GM18868 (cell line): ENCODE results near the gene CYP2F1.
"Not testable (repeated sequence)": the region's sequence is repeated elsewhere in the genome, so short reads cannot be mapped to it uniquely, and the experiment has no call there.

Experiments
- ATAC-seq: cut with Tn5 transposase; IDR thresholded peaks from one replicate; pipeline ENCODE4 v1.9.1; 2021; ENCODE audit warnings: mild to moderate bottlenecking, moderate library complexity; ENCODE audit not compliant: unreplicated experiment

Gene CYP2F1, protein sequence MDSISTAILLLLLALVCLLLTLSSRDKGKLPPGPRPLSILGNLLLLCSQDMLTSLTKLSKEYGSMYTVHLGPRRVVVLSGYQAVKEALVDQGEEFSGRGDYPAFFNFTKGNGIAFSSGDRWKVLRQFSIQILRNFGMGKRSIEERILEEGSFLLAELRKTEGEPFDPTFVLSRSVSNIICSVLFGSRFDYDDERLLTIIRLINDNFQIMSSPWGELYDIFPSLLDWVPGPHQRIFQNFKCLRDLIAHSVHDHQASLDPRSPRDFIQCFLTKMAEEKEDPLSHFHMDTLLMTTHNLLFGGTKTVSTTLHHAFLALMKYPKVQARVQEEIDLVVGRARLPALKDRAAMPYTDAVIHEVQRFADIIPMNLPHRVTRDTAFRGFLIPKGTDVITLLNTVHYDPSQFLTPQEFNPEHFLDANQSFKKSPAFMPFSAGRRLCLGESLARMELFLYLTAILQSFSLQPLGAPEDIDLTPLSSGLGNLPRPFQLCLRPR

DNA sequence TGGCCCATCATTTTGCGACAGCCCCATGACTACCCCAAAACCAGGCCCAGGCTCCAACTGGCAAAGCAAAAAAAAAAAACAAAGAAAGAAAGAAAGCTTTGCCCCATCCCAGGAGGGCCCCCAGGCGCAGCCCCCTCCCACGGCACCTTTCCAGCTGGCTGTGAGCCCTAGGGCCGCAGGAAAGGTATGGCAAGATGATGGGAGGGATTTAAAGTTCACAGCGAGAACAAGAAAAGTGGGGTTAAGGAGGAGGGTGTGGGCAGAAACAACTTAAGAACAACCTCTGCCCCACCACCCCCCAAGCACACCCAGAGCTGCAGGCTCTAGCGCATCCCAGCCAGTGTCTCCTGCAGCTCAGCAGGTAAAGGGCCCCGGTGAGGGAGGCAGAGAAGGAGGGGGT lies at the start of gene CYP2F1:
Gene CYP2F1, plus strand, starts transcription at position 301 of the 400 bp plus-strand sequence. CDS start 1,757 bp downstream, outside the sequence.
- no peak for ATAC-seq

DNA sequence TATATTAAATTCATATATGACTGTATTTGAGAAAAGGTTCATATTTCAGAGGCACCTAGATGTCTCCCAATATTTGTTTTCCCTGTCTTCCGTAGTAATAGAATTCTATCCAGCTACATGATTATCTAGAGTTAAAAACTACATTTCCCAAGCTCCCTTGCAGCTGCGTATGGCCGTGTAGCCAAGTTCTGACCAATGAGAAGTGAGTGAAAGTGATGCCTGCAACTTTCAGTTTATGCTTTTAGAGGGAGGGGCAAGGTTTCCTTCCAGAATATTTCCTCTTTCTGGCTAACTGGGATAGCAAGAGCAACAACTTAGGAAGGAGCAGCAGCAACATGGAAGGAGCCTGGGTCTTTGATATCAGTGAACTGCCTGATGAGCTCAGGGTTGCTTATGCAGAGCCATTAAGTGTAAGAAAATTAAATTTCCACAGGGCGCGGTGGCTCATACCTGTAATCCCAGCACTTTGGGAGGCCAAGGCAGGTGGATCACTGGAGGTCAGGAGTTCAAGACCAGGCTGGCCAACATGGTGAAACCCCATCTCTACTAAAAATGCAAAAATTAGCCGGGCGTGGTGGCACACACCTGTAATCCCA lies 49.2 kb upstream of the CYP2F1 start:
- no peak for ATAC-seq

DNA sequence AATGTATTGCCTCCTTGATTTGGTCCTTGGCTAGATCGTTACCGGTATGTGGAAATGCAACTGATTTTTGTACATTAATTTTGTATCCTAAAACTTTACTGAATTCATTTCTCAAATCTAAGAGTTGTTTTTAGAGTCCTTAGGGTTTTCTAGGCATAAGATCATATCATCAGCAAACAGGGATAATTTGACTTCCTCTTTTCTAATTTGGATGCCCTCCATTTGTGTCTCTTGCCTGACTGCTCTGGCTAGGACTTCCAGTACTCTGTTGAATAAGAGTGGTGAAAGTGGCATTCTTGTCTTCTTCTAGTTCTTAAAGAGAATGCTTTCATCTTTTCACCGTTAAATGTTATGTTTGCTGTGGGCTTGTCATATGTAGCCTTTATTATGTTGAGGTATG lies 37.9 kb upstream of the CYP2F1 start:
- ATAC-seq, result no peak

DNA sequence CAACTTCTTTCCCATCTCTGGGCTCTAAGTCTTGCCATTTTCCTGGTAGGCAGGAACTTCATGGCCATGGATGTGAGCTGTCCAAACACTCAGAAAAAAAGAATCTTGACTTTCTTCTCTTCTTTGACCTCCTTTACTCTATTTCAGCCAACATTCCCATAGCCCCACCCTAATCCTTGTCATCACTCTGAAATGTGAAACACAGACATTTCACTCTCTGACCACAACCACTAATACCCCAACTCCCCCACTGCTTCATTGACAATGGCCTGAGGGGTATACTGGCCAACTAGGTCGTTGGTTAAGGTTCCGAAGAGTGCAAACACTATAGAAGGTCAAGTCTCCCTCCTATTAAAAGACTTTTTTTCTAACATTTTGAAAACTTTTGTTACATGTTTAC lies 30.7 kb upstream of the CYP2F1 start:
- ATAC-seq, result no peak

DNA sequence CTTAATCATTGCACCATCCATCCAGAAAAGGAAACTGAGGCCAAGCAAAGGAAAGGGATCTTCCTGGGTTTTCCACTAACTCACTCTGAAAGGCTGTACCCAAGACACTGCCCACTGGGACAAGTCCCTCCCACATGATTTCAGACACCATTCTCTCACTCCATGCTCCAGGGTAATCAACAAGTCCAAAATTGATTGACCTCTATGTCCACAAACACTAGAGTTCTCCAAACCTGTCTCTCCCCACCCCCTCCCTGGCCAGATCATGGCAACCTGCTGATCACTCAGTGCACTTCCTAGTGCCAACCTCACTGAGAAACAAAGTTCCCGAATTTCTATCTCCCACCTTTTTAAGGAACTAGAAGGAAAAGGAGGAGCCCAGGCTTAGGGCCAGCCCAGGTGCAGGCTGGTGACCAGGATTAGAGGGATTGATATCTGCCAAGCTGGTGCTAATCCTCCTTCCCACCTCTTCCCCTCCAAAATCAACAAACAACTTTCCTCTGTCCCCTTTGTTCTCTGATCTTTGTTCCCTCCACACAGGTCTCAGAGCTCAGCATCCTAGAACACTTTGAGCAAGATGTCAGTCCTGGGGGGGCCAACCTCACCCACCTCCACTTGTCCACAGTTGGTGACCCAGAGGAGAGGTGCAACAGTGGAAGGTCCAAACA lies 28.4 kb upstream of the CYP2F1 start:
- ATAC-seq, result no peak

DNA sequence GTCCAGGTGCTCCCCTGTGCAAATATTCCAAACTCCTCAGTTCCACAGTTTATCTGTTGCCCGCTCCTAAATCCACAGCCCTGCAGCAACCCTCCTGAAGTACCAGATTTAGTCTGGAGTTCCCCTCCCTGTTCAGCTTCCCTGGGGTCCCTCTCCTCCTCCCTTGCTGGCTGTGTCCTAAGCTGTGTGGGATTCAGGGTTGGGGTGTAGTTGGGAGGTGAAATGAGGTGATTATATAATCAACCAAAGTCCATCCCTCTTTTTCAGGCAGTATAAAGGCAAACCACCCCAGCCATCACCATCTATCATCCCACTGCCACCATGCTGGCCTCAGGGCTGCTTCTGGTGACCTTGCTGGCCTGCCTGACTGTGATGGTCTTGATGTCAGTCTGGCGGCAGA lies 26.1 kb upstream of the CYP2F1 start, which contains the start of gene CYP2A13:
Gene CYP2A13, plus strand, starts transcription at position 301 of the 400 bp plus-strand sequence. Its CDS starts 21 bp downstream, at position 322.
- ATAC-seq, result no peak

DNA sequence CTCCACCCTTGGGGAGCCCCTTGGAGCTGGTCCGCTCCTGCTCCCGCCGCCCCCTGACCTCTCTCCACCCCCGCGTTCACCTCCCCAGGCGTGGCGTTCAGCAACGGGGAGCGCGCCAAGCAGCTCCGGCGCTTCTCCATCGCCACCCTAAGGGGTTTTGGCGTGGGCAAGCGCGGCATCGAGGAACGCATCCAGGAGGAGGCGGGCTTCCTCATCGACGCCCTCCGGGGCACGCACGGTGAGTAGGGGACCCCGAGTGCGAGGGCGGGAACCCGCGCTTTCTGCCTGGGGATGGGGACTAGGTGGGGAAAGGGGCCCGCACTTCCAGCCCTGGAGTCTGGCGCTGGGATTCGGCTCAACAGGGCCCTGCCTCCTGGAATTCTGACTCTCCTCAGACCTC lies 24.3 kb upstream of the CYP2F1 start:
- ATAC-seq, result no peak

DNA sequence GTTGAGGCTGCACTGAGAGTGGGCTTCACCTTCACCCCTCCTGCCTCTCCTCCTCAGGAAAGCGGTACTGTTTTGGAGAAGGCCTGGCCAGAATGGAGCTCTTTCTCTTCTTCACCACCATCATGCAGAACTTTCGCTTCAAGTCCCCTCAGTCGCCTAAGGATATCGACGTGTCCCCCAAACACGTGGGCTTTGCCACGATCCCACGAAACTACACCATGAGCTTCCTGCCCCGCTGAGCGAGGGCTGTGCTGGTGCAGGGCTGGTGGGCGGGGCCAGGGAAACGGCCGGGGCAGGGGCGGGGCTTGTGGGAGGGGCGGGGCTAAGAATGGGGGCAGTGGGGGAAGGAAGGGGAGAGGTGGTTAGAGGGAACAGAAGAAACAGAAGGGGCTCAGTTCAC lies 18.5 kb upstream of the CYP2F1 start:
- ATAC-seq, result no peak

DNA sequence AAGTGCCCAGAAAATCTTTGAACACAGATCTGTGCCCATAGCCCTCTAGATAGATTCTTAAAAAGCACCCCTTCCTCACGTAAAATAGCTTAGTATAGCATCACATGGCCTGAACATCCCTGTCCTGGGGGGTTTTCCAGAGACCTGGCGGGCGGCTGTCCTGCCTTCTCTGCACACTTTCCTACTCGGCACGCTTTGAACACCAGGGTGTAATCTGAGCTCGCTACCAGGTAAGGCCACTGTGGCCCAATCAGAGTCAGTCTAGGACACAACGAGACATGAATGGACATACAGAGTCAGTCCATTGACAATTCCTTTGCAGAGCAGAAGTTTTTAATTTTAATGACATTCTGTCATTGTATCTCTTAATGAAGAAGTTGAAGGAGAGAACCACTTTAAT lies 17.9 kb upstream of the CYP2F1 start:
- no peak for ATAC-seq

DNA sequence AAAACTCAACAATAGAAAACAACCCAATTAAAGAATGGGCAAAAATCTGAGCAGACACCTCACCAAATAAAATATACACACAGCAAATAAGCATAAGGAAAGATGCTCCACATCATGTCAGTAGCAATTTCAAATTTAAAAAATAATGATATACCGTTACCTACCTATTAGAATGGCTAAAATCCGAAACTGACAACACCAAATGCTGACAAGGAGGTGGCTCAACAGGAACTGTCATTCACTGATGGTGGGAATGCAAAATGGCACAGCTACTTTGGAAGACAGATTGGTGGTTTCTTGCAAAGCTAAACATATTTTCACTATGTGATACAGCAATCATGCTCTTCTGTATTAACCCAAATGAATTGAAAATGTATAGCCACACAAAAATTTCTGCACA lies 16.9 kb upstream of the CYP2F1 start:
- ATAC-seq, result no peak

DNA sequence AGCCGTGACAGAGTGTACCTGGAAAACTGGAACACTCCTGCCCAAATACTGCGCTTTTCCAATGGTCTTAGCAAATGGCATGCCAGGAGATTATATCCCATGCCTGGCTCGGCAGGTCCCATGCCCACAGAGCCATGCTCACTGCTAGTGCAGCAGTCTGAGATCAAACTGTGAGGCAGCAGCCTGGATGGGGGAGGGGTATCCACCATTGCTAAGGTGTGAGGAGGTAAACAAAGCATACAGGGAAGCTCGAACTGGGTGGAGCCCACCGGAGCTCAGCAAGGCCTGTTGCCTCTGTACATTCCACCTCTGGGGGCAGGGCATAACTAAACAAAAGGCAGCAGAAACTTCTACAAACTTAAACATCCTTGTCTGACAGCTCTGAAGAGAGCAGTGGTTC lies 15.5 kb upstream of the CYP2F1 start:
- ATAC-seq, result no peak

DNA sequence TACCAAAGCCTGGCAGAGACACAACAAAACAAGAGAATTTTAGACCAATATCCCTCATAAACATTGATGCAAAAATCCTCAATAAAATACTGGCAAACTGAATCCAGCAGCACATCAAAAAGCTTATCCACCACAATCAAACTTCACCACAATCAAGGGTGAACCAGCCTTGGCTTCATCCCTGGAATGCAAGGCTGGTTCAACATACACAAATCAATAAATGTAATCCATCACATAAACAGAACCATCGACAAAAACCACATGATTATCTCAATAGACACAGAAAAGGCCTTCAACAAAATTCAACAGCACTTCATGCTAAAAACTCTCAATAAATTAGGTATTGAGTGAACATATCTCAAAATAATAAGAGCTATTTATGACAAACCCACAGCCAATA lies 12.0 kb upstream of the CYP2F1 start:
- not testable (repeated sequence) for ATAC-seq

DNA sequence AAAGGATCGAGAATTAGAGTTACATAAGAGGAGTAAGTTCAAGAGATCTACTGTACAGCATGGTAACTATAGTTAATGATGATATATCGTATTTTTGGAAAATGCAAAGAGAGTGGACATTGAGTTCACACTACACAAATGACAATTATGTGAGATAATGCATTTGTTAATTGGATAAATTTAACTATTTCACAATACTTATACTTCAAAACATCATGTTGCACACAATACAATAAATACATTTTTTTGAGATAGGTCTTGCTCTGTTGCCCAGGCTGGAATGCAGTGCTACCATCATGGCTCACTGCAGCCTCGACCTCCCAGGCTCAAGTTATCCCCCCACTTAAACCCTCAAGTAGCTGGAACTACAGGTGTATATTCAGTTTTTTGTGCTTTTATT lies 8.1 kb upstream of the CYP2F1 start:
- ATAC-seq, result no peak

DNA sequence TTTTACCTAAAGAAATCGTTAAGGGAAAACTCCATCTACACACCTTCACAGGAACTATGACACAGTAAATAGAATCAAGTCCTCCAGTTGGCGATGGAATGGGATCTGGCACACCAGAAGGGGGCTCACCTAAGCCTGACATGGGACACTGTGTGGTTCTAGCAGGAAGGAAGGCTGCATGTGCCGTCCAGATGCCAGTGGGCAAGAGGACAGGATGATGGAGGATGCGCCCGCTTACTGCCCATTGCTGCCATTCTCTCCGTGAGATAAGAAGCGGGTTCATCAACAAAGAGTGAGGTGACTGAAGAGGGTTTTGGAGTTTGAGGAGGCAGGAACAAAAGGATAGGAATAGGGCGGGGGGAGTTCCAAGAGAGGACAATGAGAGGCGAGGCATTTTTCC lies 2.9 kb upstream of the CYP2F1 start:
- ATAC-seq, result no peak

DNA sequence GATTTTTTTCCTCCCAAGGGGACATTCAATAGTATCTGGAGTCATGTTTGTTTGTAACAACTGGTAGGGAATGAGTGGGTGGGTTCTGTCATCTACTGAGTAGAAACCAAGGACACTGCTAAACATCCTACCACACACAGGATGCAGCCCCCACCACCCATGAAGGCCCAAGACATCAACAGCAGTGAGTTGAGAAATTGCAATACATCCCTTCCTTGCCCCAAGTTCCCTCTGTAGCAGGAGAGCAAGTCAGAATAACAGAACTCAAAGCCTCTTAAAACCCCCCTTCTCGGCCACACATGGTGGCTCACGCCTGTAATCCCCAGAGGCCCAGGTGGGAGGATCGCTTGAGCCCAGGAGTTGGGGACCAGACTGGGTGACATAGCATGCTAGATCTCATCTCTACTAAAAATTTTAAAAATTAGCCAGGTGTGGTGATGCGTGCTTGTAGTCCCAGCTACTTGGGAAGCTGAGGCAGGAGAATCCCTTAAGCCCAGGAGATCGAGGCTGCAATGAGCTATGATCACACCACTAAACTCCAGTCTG lies 2.4 kb upstream of the CYP2F1 start:
- no peak for ATAC-seq

DNA sequence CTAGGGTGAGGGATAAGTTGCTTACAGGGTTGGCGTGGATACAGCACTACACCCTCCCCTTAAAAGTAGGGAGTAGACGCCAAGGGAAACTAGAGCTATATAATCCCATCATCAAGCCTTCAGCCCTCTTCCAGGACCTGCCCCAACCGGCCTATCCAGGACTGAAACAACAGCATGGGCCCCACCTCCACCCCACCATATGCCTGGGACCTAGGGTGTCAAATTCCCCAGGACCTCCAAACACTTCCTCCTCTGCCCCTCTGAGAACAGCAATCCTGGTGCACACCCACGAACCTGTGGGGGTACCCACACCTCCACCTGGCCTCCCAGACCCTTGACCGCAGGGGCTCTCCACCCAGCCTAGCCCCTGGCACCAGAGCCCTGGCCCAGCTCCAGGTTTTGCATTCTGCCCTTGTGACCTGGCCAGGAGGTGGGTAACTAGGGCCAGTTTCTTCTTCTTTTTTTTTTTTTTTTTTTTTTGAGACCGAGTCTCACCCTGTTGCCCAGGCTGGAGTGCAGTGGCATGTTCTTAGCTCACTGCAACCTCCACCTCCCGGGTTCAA lies 1.4 kb upstream of the CYP2F1 start:
- ATAC-seq, result no peak

DNA sequence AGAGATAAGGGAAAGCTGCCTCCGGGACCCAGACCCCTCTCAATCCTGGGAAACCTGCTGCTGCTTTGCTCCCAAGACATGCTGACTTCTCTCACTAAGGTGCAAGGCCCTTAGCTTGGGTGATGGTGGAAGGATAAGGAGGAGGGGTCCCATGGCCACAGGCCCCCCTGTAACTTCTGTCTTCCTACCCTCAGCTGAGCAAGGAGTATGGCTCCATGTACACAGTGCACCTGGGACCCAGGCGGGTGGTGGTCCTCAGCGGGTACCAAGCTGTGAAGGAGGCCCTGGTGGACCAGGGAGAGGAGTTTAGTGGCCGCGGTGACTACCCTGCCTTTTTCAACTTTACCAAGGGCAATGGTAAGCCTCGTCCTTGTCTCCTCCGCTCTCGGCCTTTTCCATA lies 2.0 kb downstream of the CYP2F1 start:
- no peak for ATAC-seq

DNA sequence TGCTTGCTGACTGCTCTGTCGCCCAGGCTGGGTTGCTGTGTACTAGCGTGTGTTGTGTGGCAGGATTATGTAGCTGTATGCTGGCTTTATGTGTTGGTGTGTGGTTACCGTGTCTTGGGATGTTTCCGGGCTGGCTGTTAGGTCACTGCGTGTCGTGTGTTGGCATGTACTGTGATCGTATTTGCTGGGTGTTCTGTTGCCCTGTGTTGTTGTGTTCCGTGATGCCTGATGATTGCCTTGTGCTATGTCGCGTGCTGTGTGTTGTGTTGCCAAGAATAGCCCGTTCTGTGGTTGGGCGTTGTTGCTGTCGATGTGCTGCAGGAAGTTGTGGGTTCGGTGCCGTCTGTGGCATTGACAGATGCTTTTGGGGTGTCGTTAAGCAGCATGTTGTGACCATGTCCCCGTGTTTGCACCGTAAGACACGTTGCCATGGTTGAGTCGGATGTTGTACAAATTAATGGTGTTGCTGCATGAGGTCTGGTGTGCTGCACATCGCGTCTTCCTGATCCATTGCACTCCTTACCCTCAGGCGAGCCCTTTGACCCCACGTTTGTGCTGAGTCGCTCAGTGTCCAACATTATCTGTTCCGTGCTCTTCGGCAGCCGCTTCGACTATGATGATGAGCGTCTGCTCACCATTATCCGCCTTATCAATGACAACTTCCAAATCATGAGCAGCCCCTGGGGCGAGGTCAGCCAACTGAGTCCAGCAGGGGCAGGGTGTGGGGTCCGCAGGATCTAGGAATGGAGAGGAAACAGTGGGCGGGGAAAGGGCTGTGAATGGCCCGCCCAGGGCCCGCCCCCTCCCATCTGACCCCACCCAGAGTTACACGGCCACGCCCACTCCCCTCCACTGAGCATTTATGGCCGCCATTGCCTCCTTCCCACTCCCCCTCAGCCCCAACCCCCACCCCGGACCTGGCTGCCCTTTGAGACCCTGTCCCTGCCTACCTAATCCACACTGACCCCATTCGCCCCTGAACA lies 7.0 kb downstream of the CYP2F1 start:
- ATAC-seq, result not testable (repeated sequence)

DNA sequence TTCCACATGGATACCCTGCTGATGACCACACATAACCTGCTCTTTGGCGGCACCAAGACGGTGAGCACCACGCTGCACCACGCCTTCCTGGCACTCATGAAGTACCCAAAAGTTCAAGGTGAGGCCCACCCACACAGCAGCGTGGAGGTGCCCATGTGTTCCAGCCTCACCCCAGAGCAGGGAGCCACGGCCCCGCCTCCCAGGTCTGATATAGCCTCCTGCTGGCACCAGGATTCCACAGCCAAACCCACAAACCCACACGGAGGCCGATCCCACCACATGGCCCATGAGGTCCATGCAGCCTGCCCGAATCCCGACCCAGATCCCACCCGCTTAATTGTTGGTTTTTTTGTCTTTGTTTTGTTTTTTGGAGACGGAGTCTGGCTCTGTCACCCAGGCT lies 8.6 kb downstream of the CYP2F1 start:
- ATAC-seq, result not testable (repeated sequence)

DNA sequence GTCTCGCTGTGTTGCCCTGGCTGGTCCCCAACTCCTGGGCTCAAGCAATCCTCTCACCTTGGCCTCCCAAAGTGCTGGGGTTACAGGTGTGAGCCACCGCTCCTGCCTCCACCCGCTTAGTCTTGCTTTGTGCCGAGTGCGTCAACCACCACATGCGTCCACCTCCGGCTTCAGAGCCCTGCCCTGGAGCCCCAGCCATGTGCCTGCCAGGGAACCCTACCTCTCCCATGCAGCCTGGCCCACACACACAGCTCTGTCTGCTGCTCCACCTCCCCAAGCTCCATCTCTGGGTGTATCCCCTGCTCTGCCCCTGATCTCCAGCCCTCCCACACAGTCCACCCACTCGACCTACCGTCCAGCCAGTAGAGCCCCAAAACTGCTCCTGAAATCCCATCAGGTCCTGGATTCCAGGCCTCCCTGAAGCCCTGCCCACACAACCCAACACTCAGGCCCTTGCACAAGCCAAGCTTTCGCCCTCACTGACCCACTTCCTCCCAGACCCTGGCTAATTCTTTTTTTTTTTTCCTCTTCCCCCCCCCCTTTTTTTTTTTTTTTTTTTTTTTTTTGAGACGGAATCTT lies 9.6 kb downstream of the CYP2F1 start:
- no peak for ATAC-seq
